PC-3 (cell line): Measurements from ENCODE around the gene TENT4B. TPM values are rescaled to one million over a fixed set of nuclear protein-coding genes. Genes with fewer than 3 reads are reported as not detected.

Experiments
- ATAC-seq: fragments of 200-7000 bp; cut with Tn5 transposase; 2 replicates; pipeline ENCODE4 v1.9.1; 2020; ENCODE audit warnings: mild to moderate bottlenecking, moderate library complexity
- BruUV-seq: library from RNA; stranded (reverse); fragments of 400-500 nt; replicated peaks from 2 replicates; lab custom pipeline; 2021; lab: Mats Ljungman, UMichigan
- CTCF ChIA-PET: fragments of 300-600 bp; sonication (Branson Sonifier 250); formaldehyde crosslinking; loops from one replicate; lab custom pipeline; 2022; ENCODE audit warnings: antibody characterized with exemption; lab: Charles Lee
- POLR2A ChIA-PET: fragments of 300-600 bp; sonication (Branson Sonifier 250); formaldehyde crosslinking; loops from one replicate; lab custom pipeline; 2022; ENCODE audit warnings: antibody characterized with exemption; ENCODE audit not compliant: unreplicated experiment; lab: Charles Lee
- DNase-seq: peaks from one replicate; pipeline ENCODE4 v3.0.0-alpha.2; 2015
- H2AFZ ChIP-seq: fragments of 300-600 bp; sonication (generic); 2 replicates; pipeline ENCODE4 v1.6.0; 2016; ENCODE audit warnings: antibody characterized with exemption, low read length
- H3F3A ChIP-seq: fragments of 300-600 bp; sonication (generic); one replicate; pipeline ENCODE4 v1.6.0; 2017; ENCODE audit warnings: antibody characterized with exemption, low read length, control low read depth, mild to moderate bottlenecking; ENCODE audit not compliant: unreplicated experiment
- H3K27ac ChIP-seq: fragments of 300-600 bp; sonication (generic); 2 replicates; pipeline ENCODE4 v1.5.1; 2016; ENCODE audit warnings: mild to moderate bottlenecking, low read length
- H3K27me3 ChIP-seq: fragments of 300-600 bp; sonication (generic); 2 replicates; pipeline ENCODE4 v1.6.1; 2016; ENCODE audit warnings: low read length, mixed read lengths
- H3K36me3 ChIP-seq: fragments of 300-600 bp; sonication (generic); 2 replicates; pipeline ENCODE4 v1.6.1; 2016; ENCODE audit warnings: low read depth, mixed run types, low read length, mixed read lengths
- H3K4me1 ChIP-seq: fragments of 300-600 bp; sonication (generic); 2 replicates; pipeline ENCODE4 v1.5.1; 2016; ENCODE audit warnings: low read length; ENCODE audit not compliant: insufficient read depth
- H3K4me2 ChIP-seq: fragments of 300-600 bp; sonication (generic); 2 replicates; pipeline ENCODE4 v1.6.0; 2016; ENCODE audit warnings: low read length
- H3K4me3 ChIP-seq: fragments of 300-600 bp; sonication (generic); 2 replicates; pipeline ENCODE4 v1.5.1; 2016; ENCODE audit warnings: mild to moderate bottlenecking, low read length, mixed read lengths
- H3K79me2 ChIP-seq: fragments of 300-600 bp; sonication (generic); 2 replicates; pipeline ENCODE4 v1.6.1; 2017; ENCODE audit warnings: low read length, mixed read lengths
- H3K9ac ChIP-seq: fragments of 300-600 bp; sonication (generic); 2 replicates; pipeline ENCODE4 v1.6.0; 2016; ENCODE audit warnings: mild to moderate bottlenecking, low read length
- H3K9me2 ChIP-seq: fragments of 300-600 bp; sonication (generic); replicated peaks from 2 replicates; pipeline ENCODE4 v1.6.1; 2016; ENCODE audit warnings: mixed run types, low read length, mixed read lengths
- H3K9me3 ChIP-seq: fragments of 300-600 bp; sonication (generic); 2 replicates; pipeline ENCODE4 v1.6.1; 2016; ENCODE audit warnings: low read length, mixed read lengths
- H4K20me1 ChIP-seq: fragments of 300-600 bp; sonication (generic); 2 replicates; pipeline ENCODE4 v1.6.1; 2016; ENCODE audit warnings: low read length, mixed read lengths
- EZH2 ChIP-seq: fragments of 300-600 bp; sonication (generic); IDR thresholded peaks from one replicate; pipeline ENCODE4 v1.6.1; 2017; ENCODE audit warnings: antibody characterized with exemption, mild to moderate bottlenecking, low read length; ENCODE audit not compliant: unreplicated experiment
- EZH2phosphoT487 ChIP-seq: fragments of 300-600 bp; sonication (generic); IDR thresholded peaks from 2 replicates; pipeline ENCODE4 v1.6.1; 2018; ENCODE audit warnings: mild to moderate bottlenecking, antibody characterized with exemption, low read length, borderline replicate concordance
- intact Hi-C: fragments of 100-400 bp; cut with micrococcal nuclease; formaldehyde crosslinking; loops from 2 replicates; pipeline ENCODE4 v1.9.0; 2023
- total RNA-seq: library from RNA; depleted of rRNA; stranded (reverse); fragments of >200 nt; gene quantifications from 2 replicates; pipeline ENCODE4 v1.2.3, GENCODE V29; 2014; rRNA removed
- TF ChIP-seq, protein P1 (sequence below): fragments of 300-600 bp; sonication (generic); conservative IDR thresholded peaks from 2 replicates; pipeline ENCODE4 v1.5.1; 2017; ENCODE audit warnings: antibody characterized with exemption, low read depth, mild to moderate bottlenecking, low read length

The TENT4B gene
- total RNA-seq, 1 experiment from 2014 or later: 6.3 TPM

DNA sequence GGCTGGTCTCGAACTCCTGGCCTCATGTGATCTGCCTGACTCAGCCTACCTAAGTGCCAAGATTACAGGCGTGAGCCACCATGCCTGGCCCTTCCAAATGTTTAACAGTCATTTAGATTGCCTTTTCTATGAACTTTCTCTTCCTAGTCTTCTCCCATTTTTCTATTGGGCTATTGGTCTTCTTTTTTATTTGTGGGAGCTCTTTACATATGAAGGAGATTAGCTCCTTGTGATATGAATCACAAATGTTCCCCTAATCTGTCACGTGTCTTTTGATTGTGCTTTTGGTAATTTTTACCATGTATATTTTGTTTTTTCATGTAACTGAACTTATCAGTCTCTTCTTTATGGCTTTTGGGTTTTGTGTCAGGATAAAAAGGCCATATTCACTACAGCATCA is 125.1 kb downstream of the TENT4B start:
- H3K79me2 ChIP-seq: no peaks in the 10 kb centered on the region
- H3K9me2 ChIP-seq: no peaks in the 10 kb centered on the region
- no peaks in the 10 kb centered on the region for H3F3A ChIP-seq
- H4K20me1 ChIP-seq: no peaks in the 10 kb centered on the region
- no peaks in the 10 kb centered on the region for H3K27me3 ChIP-seq
- DNase-seq: no peak
- no peak for ATAC-seq
- no peaks in the 10 kb centered on the region for H3K9me3 ChIP-seq
- no TSS peak for BruUV-seq
- H3K27ac ChIP-seq: 0 out of 2 replicates have a peak overlapping the region, but pooled peaks have one; percentile 70
- TF ChIP-seq EZH2phosphoT487: no peak
- TF ChIP-seq, protein P1, sequence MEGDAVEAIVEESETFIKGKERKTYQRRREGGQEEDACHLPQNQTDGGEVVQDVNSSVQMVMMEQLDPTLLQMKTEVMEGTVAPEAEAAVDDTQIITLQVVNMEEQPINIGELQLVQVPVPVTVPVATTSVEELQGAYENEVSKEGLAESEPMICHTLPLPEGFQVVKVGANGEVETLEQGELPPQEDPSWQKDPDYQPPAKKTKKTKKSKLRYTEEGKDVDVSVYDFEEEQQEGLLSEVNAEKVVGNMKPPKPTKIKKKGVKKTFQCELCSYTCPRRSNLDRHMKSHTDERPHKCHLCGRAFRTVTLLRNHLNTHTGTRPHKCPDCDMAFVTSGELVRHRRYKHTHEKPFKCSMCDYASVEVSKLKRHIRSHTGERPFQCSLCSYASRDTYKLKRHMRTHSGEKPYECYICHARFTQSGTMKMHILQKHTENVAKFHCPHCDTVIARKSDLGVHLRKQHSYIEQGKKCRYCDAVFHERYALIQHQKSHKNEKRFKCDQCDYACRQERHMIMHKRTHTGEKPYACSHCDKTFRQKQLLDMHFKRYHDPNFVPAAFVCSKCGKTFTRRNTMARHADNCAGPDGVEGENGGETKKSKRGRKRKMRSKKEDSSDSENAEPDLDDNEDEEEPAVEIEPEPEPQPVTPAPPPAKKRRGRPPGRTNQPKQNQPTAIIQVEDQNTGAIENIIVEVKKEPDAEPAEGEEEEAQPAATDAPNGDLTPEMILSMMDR: no peak
- TF ChIP-seq EZH2: no peak
- H3K4me3 ChIP-seq: no peak overlapping the region
- no peak overlapping the region for H2AFZ ChIP-seq
- no peaks in the 10 kb centered on the region for H3K4me1 ChIP-seq
- no peaks in the 10 kb centered on the region for H3K36me3 ChIP-seq
- POLR2A ChIA-PET: interaction anchor here (0.7 kb wide), 1 partner anchor 66 kb away, joined by 4 read pairs; no protein-coding TSS in a partner anchor
- CTCF ChIA-PET: no interaction called here
- intact Hi-C loops: no loop called here
- H3K4me2 ChIP-seq: no peak overlapping the region
- H3K9ac ChIP-seq: no peak overlapping the region

GRCh38 chr16:50279504-50279865 is 126.4 kb downstream of the TENT4B start:
- no peak for DNase-seq
- H3K4me2 ChIP-seq: no peak overlapping the region
- no peaks in the 10 kb centered on the region for H3K9me2 ChIP-seq
- H3K4me3 ChIP-seq: no peak overlapping the region
- no peaks in the 10 kb centered on the region for H4K20me1 ChIP-seq
- no peak overlapping the region for H2AFZ ChIP-seq
- H3K27ac ChIP-seq: no peak overlapping the region
- ChIA-PET POLR2A (no interaction called here), CTCF (no interaction called here)
- no peaks in the 10 kb centered on the region for H3F3A ChIP-seq
- no TSS peak for BruUV-seq
- no peaks in the 10 kb centered on the region for H3K27me3 ChIP-seq
- intact Hi-C loops: no loop called here
- no peaks in the 10 kb centered on the region for H3K4me1 ChIP-seq
- no peaks in the 10 kb centered on the region for H3K36me3 ChIP-seq
- no peak overlapping the region for H3K9ac ChIP-seq
- no peak for ATAC-seq
- no peaks in the 10 kb centered on the region for H3K79me2 ChIP-seq
- TF ChIP-seq EZH2 (no peak), EZH2phosphoT487 (no peak)
- TF ChIP-seq, protein P1: no peak
- H3K9me3 ChIP-seq: no peaks in the 10 kb centered on the region

GRCh38 chr16:50280932-50281331 is 127.8 kb downstream of the TENT4B start:
- TF ChIP-seq, protein P1: no peak
- no peak for TF ChIP-seq EZH2phosphoT487
- Histone ChIP-seq H3K27me3 (no peaks in the 10 kb centered on the region), H3F3A (no peaks in the 10 kb centered on the region), H3K9me3 (no peaks in the 10 kb centered on the region), H3K4me1 (no peaks in the 10 kb centered on the region), H3K4me3 (no peak overlapping the region), H3K9me2 (no peaks in the 10 kb centered on the region), H4K20me1 (no peaks in the 10 kb centered on the region), H3K36me3 (no peaks in the 10 kb centered on the region), H3K9ac (no peak overlapping the region), H3K27ac (no peak overlapping the region), H3K79me2 (no peaks in the 10 kb centered on the region), H2AFZ (no peak overlapping the region), H3K4me2 (no peak overlapping the region)
- POLR2A ChIA-PET: no interaction called here
- intact Hi-C loops: no loop called here
- ATAC-seq (no peak), DNase-seq (no peak)
- BruUV-seq: no TSS peak
- CTCF ChIA-PET: no interaction called here

Other genes with a start within 250 kb of the TENT4B start
- 7.0 and 10.5 TPM in 2 replicates for gene CNEP1R1, start 128.1 kb upstream of the TENT4B start, total RNA-seq
- 18.7 and 19.0 TPM in 2 replicates for gene HEATR3, start 87.3 kb upstream of the TENT4B start, total RNA-seq
- 13.1 and 14.1 TPM in 2 replicates for gene ADCY7, start 113.2 kb downstream of the TENT4B start, total RNA-seq
- gene BRD7, start 215.7 kb downstream of the TENT4B start, total RNA-seq: 38.4 and 40.0 TPM in 2 replicates